ENCODE measurements around the gene NID2. TPM values are rescaled to one million over a fixed set of nuclear protein-coding genes. Genes with fewer than 3 reads are reported as not detected.

The NID2 gene
- total and polyA plus RNA-seq, 2 experiments from 2014 or later, result 52.8 to 65.7 TPM

- H2AFZ ChIP-seq, result no peak overlapping the region
- H3K4me2 ChIP-seq, result no peak overlapping the region
- H4K20me1 ChIP-seq (ENCODE audit: insufficient read depth, poor library complexity, severe bottlenecking), result no peaks in the 10 kb centered on the region
- H3K4me3 ChIP-seq, result no peak overlapping the region
- 89% methylated on average over 7 of the region's 7 CpGs for WGBS (ENCODE audit: low lambda C conversion rate, missing lambda C conversion rate)
- no peaks in the 10 kb centered on the region for H3K9me3 ChIP-seq (ENCODE audit: low read depth)
- H3K4me1 ChIP-seq (ENCODE audit: insufficient read depth), result no peaks in the 10 kb centered on the region
- no peak for DNase-seq (ENCODE audit: low spot score)
- no peak overlapping the region for H3K27ac ChIP-seq
- no peaks in the 10 kb centered on the region for H3K79me2 ChIP-seq
- H3K36me3 ChIP-seq (replicated peaks; ENCODE audit: insufficient read depth, low read depth), result no peaks in the 10 kb centered on the region
- H3K27me3 ChIP-seq, result no peaks in the 10 kb centered on the region
- no peaks in the 10 kb centered on the region for H3K9me2 ChIP-seq (replicated peaks; ENCODE audit: insufficient read depth)
- TF ChIP-seq EZH2phosphoT487 (IDR thresholded peaks at IDR 0.05; ENCODE audit: low read depth, severe bottlenecking, unreplicated experiment), result no peak
- no peak for TF ChIP-seq EZH2 (IDR thresholded peaks at IDR 0.05; ENCODE audit: borderline replicate concordance)
- TF ChIP-seq CTCF (IDR thresholded peaks at IDR 0.05; ENCODE audit: poor library complexity), result no peak
These were observed 96.3 kb downstream of the NID2 start for GRCh38 chr14:51972566-51972965.

- H3K27me3 ChIP-seq, result no peaks in the 10 kb centered on the region
These were observed 98.9 kb downstream of the NID2 start for GRCh38 chr14:51969852-51970540.

GRCh38 chr14:51967521-51967920 lies 101.3 kb downstream of the NID2 start:
- Histone ChIP-seq H4K20me1 (ENCODE audit: insufficient read depth, poor library complexity, severe bottlenecking) (no peaks in the 10 kb centered on the region), H2AFZ (no peak overlapping the region), H3K4me1 (ENCODE audit: insufficient read depth) (no peaks in the 10 kb centered on the region), H3K27ac (no peak overlapping the region), H3K27me3 (no peaks in the 10 kb centered on the region), H3K4me2 (no peak overlapping the region), H3K79me2 (no peaks in the 10 kb centered on the region), H3K36me3 (replicated peaks; ENCODE audit: insufficient read depth, low read depth) (no peaks in the 10 kb centered on the region), H3K9me3 (ENCODE audit: low read depth) (no peaks in the 10 kb centered on the region), H3K9me2 (replicated peaks; ENCODE audit: insufficient read depth) (no peaks in the 10 kb centered on the region), H3K4me3 (no peak overlapping the region)
- WGBS (ENCODE audit: low lambda C conversion rate, missing lambda C conversion rate), result 89% methylated on average over 2 of the region's 2 CpGs
- no peak for DNase-seq (ENCODE audit: low spot score)
- TF ChIP-seq EZH2 (IDR thresholded peaks at IDR 0.05; ENCODE audit: borderline replicate concordance) (no peak), CTCF (IDR thresholded peaks at IDR 0.05; ENCODE audit: poor library complexity) (no peak), EZH2phosphoT487 (IDR thresholded peaks at IDR 0.05; ENCODE audit: low read depth, severe bottlenecking, unreplicated experiment) (no peak)

More at GRCh38 chr14:51969852-51970540, 98.9 kb downstream of the NID2 start:
- no peaks in the 10 kb centered on the region for H3K79me2 ChIP-seq
- H3K27ac ChIP-seq, result no peak overlapping the region
- H3K36me3 ChIP-seq (replicated peaks; ENCODE audit: insufficient read depth, low read depth), result no peaks in the 10 kb centered on the region
- H3K4me1 ChIP-seq (ENCODE audit: insufficient read depth), result no peaks in the 10 kb centered on the region
- 82% methylated on average over 6 of the region's 6 CpGs for WGBS (ENCODE audit: low lambda C conversion rate, missing lambda C conversion rate)
- H3K9me2 ChIP-seq (replicated peaks; ENCODE audit: insufficient read depth), result no peaks in the 10 kb centered on the region
- no peak overlapping the region for H2AFZ ChIP-seq
- no peaks in the 10 kb centered on the region for H3K9me3 ChIP-seq (ENCODE audit: low read depth)
- no peak overlapping the region for H3K4me3 ChIP-seq
- no peak for DNase-seq (ENCODE audit: low spot score)
- H3K4me2 ChIP-seq, result no peak overlapping the region
- H4K20me1 ChIP-seq (ENCODE audit: insufficient read depth, poor library complexity, severe bottlenecking), result no peaks in the 10 kb centered on the region
- TF ChIP-seq CTCF (IDR thresholded peaks at IDR 0.05; ENCODE audit: poor library complexity) (no peak), EZH2 (IDR thresholded peaks at IDR 0.05; ENCODE audit: borderline replicate concordance) (no peak), EZH2phosphoT487 (IDR thresholded peaks at IDR 0.05; ENCODE audit: low read depth, severe bottlenecking, unreplicated experiment) (no peak)
